HepG2 (cell line): ENCODE results near the gene STPG4. TPM values are rescaled to one million over a fixed set of nuclear protein-coding genes. Genes with fewer than 3 reads are reported as not detected.

Source experiments
- ADNP ChIP-seq: sonication (generic); formaldehyde crosslinking; IDR thresholded peaks from 2 replicates; pipeline ENCODE4 v1.4.0; 2020; ENCODE audit warnings: missing genetic modification reagents
- GABPA ChIP-seq, 2 experiments: IDR thresholded peaks; 2 replicates each; pipeline ENCODE4 v1.6.1; 2011 to 2016; ENCODE audit warnings: low read depth in 2 of 2, low read length in 1 of 2, missing biosample characterization in 1 of 2, missing genetic modification characterization in 1 of 2
- GZF1 ChIP-seq: sonication (generic); formaldehyde crosslinking; IDR thresholded peaks from 2 replicates; pipeline ENCODE4 v1.5.1; 2020; ENCODE audit warnings: mild to moderate bottlenecking, missing genetic modification reagents
- MIER2 ChIP-seq: IDR thresholded peaks from 2 replicates; pipeline ENCODE4 v1.6.1; 2016; ENCODE audit warnings: missing biosample characterization, missing genetic modification reagents
- NFKBIZ ChIP-seq: IDR thresholded peaks from 2 replicates; pipeline ENCODE4 v1.6.1; 2018; ENCODE audit warnings: missing genetic modification reagents, missing compliant biosample characterization
- NR2F1 ChIP-seq, 2 experiments: fragments of 450-650 bp in 1 of 2; formaldehyde crosslinking in 1 of 2; IDR thresholded peaks; 2 replicates each; pipeline versions ENCODE4 v1.5.0 to v1.6.1; 2016 to 2020; ENCODE audit warnings: mild to moderate bottlenecking in 1 of 2, missing compliant biosample characterization in 1 of 2, missing genetic modification reagents in 1 of 2, moderate library complexity in 1 of 2
- POLR2A ChIP-seq, 2 experiments: IDR thresholded peaks; 2 replicates each; pipeline ENCODE4 v1.6.1; 2011; ENCODE audit warnings: low read depth in 2 of 2, low read length in 2 of 2, mild to moderate bottlenecking in 1 of 2, moderate library complexity in 1 of 2; ENCODE audit not compliant: insufficient read depth in 1 of 2
- SIN3A ChIP-seq: IDR thresholded peaks from 2 replicates; pipeline ENCODE4 v1.6.1; 2011; ENCODE audit warnings: low read depth, mild to moderate bottlenecking, control low read depth, low read length, borderline replicate concordance
- SP2 ChIP-seq: sonication (generic); formaldehyde crosslinking; IDR thresholded peaks from 2 replicates; pipeline ENCODE4 v1.5.1; 2020; ENCODE audit warnings: mild to moderate bottlenecking, missing genetic modification reagents
- ZBTB1 ChIP-seq: sonication (generic); formaldehyde crosslinking; IDR thresholded peaks from 2 replicates; pipeline ENCODE4 v1.4.0; 2020; ENCODE audit warnings: missing genetic modification reagents, borderline replicate concordance
- ZMYM3 ChIP-seq: sonication (generic); formaldehyde crosslinking; IDR thresholded peaks from 2 replicates; pipeline ENCODE4 v1.5.1; 2020; ENCODE audit warnings: mild to moderate bottlenecking, missing genetic modification reagents
- ZNF121 ChIP-seq: sonication (generic); formaldehyde crosslinking; IDR thresholded peaks from 2 replicates; pipeline ENCODE4 v1.5.0; 2020; ENCODE audit warnings: mild to moderate bottlenecking, missing genetic modification reagents
- ZNF136 ChIP-seq: sonication (generic); formaldehyde crosslinking; IDR thresholded peaks from 2 replicates; pipeline ENCODE4 v1.8.1; 2022; ENCODE audit warnings: low read depth, mild to moderate bottlenecking, moderate library complexity, missing genetic modification reagents
- ZNF431 ChIP-seq: sonication (generic); formaldehyde crosslinking; IDR thresholded peaks from 2 replicates; pipeline ENCODE4 v1.9.0; 2022; ENCODE audit warnings: missing genetic modification reagents, low read depth, mild to moderate bottlenecking, borderline replicate concordance
- ZNF460 ChIP-seq: sonication (generic); formaldehyde crosslinking; IDR thresholded peaks from 2 replicates; pipeline ENCODE4 v1.5.1; 2020; ENCODE audit warnings: missing genetic modification reagents, mild to moderate bottlenecking, borderline replicate concordance
- ZNF563 ChIP-seq: sonication (generic); formaldehyde crosslinking; IDR thresholded peaks from 2 replicates; pipeline ENCODE4 v1.8.0; 2022; ENCODE audit warnings: mild to moderate bottlenecking, moderate library complexity, missing genetic modification reagents
- ZNF709 ChIP-seq: sonication (generic); formaldehyde crosslinking; IDR thresholded peaks from 2 replicates; pipeline ENCODE4 v1.5.0; 2020; ENCODE audit warnings: mild to moderate bottlenecking, missing genetic modification reagents
- ZNF766 ChIP-seq: sonication (generic); formaldehyde crosslinking; IDR thresholded peaks from 2 replicates; pipeline ENCODE4 v1.5.0; 2020; ENCODE audit warnings: missing genetic modification reagents, borderline replicate concordance
- ZNF792 ChIP-seq: IDR thresholded peaks from 2 replicates; pipeline ENCODE4 v1.6.1; 2016
- polyA plus RNA-seq, 8 experiments: library from polyadenylated mRNA; depleted of rRNA in 3 of 8; stranded (reverse) in 7 of 8; unstranded in 1 of 8; fragments of >200 nt; fragmentation: Illumina TruSeq in 4 of 8; extraction: Trizol in 4 of 8; gene quantifications; 2 replicates each; pipeline versions ENCODE4 v1.2.1 to v1.2.3, GENCODE V29; 2011 to 2016; ENCODE audit warnings: low read depth in 4 of 8, missing spikeins in 1 of 8, mixed read lengths in 1 of 8; ENCODE audit not compliant: insufficient read depth in 1 of 8
- total RNA-seq, 5 experiments: library from RNA; depleted of rRNA; stranded (reverse); fragments of >200 nt; fragmentation: Illumina TruSeq; extraction: Trizol; gene quantifications; 2 replicates each; pipeline ENCODE4 v1.2.3, GENCODE V29; 2016; ENCODE audit warnings: low read depth in 1 of 5
- TF ChIP-seq, protein P1 (sequence below): IDR thresholded peaks from 2 replicates; pipeline ENCODE4 v1.4.0; 2020; ENCODE audit warnings: mild to moderate bottlenecking, missing genetic modification reagents
- TF ChIP-seq, protein P2 (sequence below): sonication (generic); formaldehyde crosslinking; IDR thresholded peaks from 2 replicates; pipeline ENCODE4 v1.4.0; 2020; ENCODE audit warnings: mild to moderate bottlenecking, missing genetic modification reagents
- TF ChIP-seq, protein P3 (sequence below): sonication (generic); formaldehyde crosslinking; IDR thresholded peaks from 2 replicates; pipeline ENCODE4 v1.5.0; 2020; ENCODE audit warnings: missing genetic modification reagents, mild to moderate bottlenecking, borderline replicate concordance
- TF ChIP-seq, protein P4 (sequence below): sonication (generic); formaldehyde crosslinking; IDR thresholded peaks from 2 replicates; pipeline ENCODE4 v1.5.0; 2020; ENCODE audit warnings: missing genetic modification reagents
- TF ChIP-seq, protein P5 (sequence below): IDR thresholded peaks from 2 replicates; pipeline ENCODE4 v1.6.1; 2016; ENCODE audit warnings: missing biosample characterization, missing genetic modification reagents, low read depth

STPG4 gene
- total and polyA plus RNA-seq, 2 of the 13 experiments (the other 11 are each of a cell fraction or from before 2014, with no cell fraction given): 0.11 to 0.15 TPM

DNA sequence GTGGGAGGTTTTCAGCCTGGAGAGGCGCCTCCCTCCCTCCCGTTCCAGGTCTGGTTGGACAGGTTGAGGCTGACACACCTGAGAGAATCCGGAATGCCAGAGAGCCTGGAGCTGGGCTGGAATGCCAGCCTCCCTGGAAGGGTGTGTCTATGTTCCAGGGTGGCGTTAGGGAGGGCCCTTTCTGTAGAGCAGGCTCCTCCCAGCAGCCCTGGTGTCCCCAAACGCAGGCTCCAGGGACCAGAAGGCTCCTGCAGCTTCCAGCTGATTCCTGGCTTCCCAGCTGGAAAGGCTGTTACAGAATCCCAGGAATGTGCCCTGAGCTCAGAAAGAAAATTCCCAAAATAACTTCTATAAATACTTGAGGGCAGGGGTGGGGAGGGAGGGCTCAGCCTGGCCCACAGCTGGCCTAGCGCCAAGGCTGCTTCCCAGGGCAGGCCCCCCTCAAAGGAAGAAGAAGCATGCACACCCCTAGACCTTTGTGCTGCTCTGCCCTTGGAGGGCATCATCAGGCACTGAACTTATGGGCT, 85.4 kb downstream of the STPG4 start (continued):
- TF ChIP-seq, protein P1, sequence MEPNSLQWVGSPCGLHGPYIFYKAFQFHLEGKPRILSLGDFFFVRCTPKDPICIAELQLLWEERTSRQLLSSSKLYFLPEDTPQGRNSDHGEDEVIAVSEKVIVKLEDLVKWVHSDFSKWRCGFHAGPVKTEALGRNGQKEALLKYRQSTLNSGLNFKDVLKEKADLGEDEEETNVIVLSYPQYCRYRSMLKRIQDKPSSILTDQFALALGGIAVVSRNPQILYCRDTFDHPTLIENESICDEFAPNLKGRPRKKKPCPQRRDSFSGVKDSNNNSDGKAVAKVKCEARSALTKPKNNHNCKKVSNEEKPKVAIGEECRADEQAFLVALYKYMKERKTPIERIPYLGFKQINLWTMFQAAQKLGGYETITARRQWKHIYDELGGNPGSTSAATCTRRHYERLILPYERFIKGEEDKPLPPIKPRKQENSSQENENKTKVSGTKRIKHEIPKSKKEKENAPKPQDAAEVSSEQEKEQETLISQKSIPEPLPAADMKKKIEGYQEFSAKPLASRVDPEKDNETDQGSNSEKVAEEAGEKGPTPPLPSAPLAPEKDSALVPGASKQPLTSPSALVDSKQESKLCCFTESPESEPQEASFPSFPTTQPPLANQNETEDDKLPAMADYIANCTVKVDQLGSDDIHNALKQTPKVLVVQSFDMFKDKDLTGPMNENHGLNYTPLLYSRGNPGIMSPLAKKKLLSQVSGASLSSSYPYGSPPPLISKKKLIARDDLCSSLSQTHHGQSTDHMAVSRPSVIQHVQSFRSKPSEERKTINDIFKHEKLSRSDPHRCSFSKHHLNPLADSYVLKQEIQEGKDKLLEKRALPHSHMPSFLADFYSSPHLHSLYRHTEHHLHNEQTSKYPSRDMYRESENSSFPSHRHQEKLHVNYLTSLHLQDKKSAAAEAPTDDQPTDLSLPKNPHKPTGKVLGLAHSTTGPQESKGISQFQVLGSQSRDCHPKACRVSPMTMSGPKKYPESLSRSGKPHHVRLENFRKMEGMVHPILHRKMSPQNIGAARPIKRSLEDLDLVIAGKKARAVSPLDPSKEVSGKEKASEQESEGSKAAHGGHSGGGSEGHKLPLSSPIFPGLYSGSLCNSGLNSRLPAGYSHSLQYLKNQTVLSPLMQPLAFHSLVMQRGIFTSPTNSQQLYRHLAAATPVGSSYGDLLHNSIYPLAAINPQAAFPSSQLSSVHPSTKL (CRISPR knock-in tag): peak; percentile 55
- TF ChIP-seq, protein P2, sequence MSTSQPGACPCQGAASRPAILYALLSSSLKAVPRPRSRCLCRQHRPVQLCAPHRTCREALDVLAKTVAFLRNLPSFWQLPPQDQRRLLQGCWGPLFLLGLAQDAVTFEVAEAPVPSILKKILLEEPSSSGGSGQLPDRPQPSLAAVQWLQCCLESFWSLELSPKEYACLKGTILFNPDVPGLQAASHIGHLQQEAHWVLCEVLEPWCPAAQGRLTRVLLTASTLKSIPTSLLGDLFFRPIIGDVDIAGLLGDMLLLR (CRISPR knock-in tag): no peak
- TF ChIP-seq ZNF460 (CRISPR knock-in tag): no peak
- TF ChIP-seq SIN3A: no peak
- TF ChIP-seq NR2F1 (CRISPR knock-in tag; IDR thresholded peaks at IDR 0.05): no peak
- no peak for TF ChIP-seq ADNP (CRISPR knock-in tag)
- no peak for TF ChIP-seq ZNF563
- TF ChIP-seq, protein P3, sequence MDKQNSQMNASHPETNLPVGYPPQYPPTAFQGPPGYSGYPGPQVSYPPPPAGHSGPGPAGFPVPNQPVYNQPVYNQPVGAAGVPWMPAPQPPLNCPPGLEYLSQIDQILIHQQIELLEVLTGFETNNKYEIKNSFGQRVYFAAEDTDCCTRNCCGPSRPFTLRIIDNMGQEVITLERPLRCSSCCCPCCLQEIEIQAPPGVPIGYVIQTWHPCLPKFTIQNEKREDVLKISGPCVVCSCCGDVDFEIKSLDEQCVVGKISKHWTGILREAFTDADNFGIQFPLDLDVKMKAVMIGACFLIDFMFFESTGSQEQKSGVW (CRISPR knock-in tag): no peak
- no peak for TF ChIP-seq GZF1 (CRISPR knock-in tag)
- no peak for TF ChIP-seq GABPA (IDR thresholded peaks at IDR 0.05; ENCODE audit: low read depth, low read length)
- TF ChIP-seq GABPA (CRISPR knock-in tag; IDR thresholded peaks at IDR 0.05; ENCODE audit: low read depth): no peak
- TF ChIP-seq ZMYM3: no peak
- TF ChIP-seq ZNF766: no peak
- TF ChIP-seq MIER2 (CRISPR knock-in tag): 0 out of 2 replicates have a peak, but pooled peaks have one; percentile 46
- 0 out of 2 replicates have a peak, but pooled peaks have one; percentile 9 for TF ChIP-seq NFKBIZ (CRISPR knock-in tag)
- TF ChIP-seq ZBTB1 (CRISPR knock-in tag): no peak
- no peak for TF ChIP-seq SP2
- no peak for TF ChIP-seq ZNF431 (CRISPR knock-in tag)
- TF ChIP-seq ZNF709 (CRISPR knock-in tag): no peak
- TF ChIP-seq, protein P4, sequence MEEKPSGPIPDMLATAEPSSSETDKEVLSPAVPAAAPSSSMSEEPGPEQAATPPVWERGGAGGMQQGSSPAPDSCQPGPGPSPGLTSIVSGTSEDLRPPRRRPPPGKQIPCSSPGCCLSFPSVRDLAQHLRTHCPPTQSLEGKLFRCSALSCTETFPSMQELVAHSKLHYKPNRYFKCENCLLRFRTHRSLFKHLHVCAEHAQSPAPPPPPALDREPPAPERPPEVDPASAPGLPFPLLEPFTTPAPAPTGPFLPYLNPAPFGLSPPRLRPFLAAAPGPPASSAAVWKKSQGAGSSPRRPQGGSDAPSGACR (CRISPR knock-in tag): 0 out of 2 replicates have a peak, but pooled peaks have one; percentile 83
- no peak for TF ChIP-seq ZNF136 (CRISPR knock-in tag)
- no peak for TF ChIP-seq ZNF121 (CRISPR knock-in tag)
- TF ChIP-seq, protein P5, sequence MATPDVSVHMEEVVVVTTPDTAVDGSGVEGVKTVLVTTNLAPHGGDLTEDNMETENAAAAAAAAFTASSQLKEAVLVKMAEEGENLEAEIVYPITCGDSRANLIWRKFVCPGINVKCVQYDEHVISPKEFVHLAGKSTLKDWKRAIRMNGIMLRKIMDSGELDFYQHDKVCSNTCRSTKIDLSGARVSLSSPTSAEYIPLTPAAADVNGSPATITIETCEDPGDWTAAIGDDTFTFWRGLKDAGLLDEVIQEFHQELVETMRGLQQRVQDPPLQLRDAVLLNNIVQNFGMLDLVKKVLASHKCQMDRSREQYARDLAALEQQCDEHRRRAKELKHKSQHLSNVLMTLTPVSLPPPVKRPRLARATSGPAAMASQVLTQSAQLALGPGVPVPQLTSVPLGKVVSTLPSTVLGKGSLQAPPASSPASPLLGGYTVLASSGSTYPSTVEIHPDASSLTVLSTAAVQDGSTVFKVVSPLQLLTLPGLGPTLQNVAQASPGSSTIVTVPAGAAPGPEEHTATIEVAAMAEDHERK (CRISPR knock-in tag): no peak
- no peak for TF ChIP-seq POLR2A (IDR thresholded peaks at IDR 0.05; ENCODE audit: insufficient read depth in 1 of 2, low read depth in 2 of 2, low read length in 2 of 2)
- TF ChIP-seq ZNF792: no peak
